H1 (cell line): Measurements from ENCODE around the gene CHRNA1. TPM values are rescaled to one million over a fixed set of nuclear protein-coding genes. Genes with fewer than 3 reads are reported as not detected.

Source experiments
- CTCF ChIA-PET: fragments of 300-600 bp; sonication (Branson Sonifier 250); formaldehyde crosslinking; loops from one replicate; lab custom pipeline; 2021; ENCODE audit not compliant: partially characterized antibody; lab: Charles Lee
- POLR2A ChIA-PET: fragments of 300-600 bp; sonication (Branson Sonifier 250); formaldehyde crosslinking; loops from one replicate; lab custom pipeline; 2021; ENCODE audit warnings: inconsistent platforms; ENCODE audit not compliant: partially characterized antibody; lab: Charles Lee
- DNase-seq, 2 experiments: peaks; one replicate each; pipeline versions ENCODE4 v3.0.0 to v3.0.0-alpha.2; 2010 to 2022; ENCODE audit warnings: low spot score in 2 of 2, low read depth in 1 of 2, mixed read lengths in 1 of 2
- FAIRE-seq: peaks from 2 replicates; lab custom pipeline; 2011; peaks lifted over from hg19 to GRCh38; lab: Jason Lieb, UNC
- H2AFZ ChIP-seq: 2 replicates; pipeline ENCODE4 v1.8.1; 2012; ENCODE audit warnings: low read length, inconsistent platforms
- H2AK5ac ChIP-seq: 2 replicates; pipeline ENCODE4 v1.6.1; 2013; ENCODE audit warnings: low read depth, low read length
- H2BK120ac ChIP-seq: replicated peaks from 2 replicates; pipeline ENCODE3; 2013; ENCODE audit warnings: low read depth, low read length, inconsistent platforms
- H2BK12ac ChIP-seq: 2 replicates; pipeline ENCODE4 v1.6.1; 2013; ENCODE audit warnings: low read depth, low read length
- H2BK15ac ChIP-seq: 2 replicates; pipeline ENCODE4 v1.6.1; 2013; ENCODE audit warnings: low read length
- H2BK20ac ChIP-seq: 2 replicates; pipeline ENCODE4 v1.6.1; 2013; ENCODE audit warnings: low read length
- H2BK5ac ChIP-seq: 2 replicates; pipeline ENCODE4 v1.6.1; 2013; ENCODE audit warnings: low read depth, low read length
- H3K14ac ChIP-seq: 2 replicates; pipeline ENCODE4 v1.6.1; 2013; ENCODE audit warnings: inconsistent platforms; ENCODE audit not compliant: insufficient read length
- H3K18ac ChIP-seq: 2 replicates; pipeline ENCODE4 v1.6.1; 2013; ENCODE audit warnings: low read length; ENCODE audit errors: extremely low read depth
- H3K23ac ChIP-seq: 2 replicates; pipeline ENCODE4 v1.6.1; 2013; ENCODE audit warnings: inconsistent platforms; ENCODE audit not compliant: insufficient read length
- H3K23me2 ChIP-seq: 2 replicates; pipeline ENCODE4 v1.6.1; 2013; ENCODE audit warnings: low read depth, low read length
- H3K27ac ChIP-seq: 2 replicates; pipeline ENCODE4 v1.6.1; 2011; ENCODE audit warnings: low read depth, low read length, inconsistent platforms
- H3K27me3 ChIP-seq, 4 experiments: replicated peaks in 1 of 4; 1 replicate in 1 of 4; 2 replicates in 3 of 4; pipeline versions ENCODE4 v1.6.1 to v1.8.1; 2011 to 2013; ENCODE audit warnings: low read length in 3 of 4, mild to moderate bottlenecking in 3 of 4, inconsistent platforms in 2 of 4, mixed read lengths in 2 of 4, moderate library complexity in 1 of 4; ENCODE audit not compliant: control insufficient read depth in 3 of 4, insufficient read depth in 3 of 4; ENCODE audit errors: extremely low read depth in 1 of 4
- H3K36me3 ChIP-seq, 4 experiments: 2 replicates each; pipeline versions ENCODE4 v1.6.1 to v1.8.1; 2011 to 2013; ENCODE audit warnings: mild to moderate bottlenecking in 4 of 4, low read length in 3 of 4, moderate library complexity in 2 of 4, control low read depth in 1 of 4, inconsistent platforms in 1 of 4; ENCODE audit not compliant: insufficient read depth in 4 of 4, control insufficient read depth in 2 of 4
- H3K4ac ChIP-seq: replicated peaks from 2 replicates; pipeline ENCODE3; 2013; ENCODE audit warnings: low read length, low read depth, mixed read lengths, inconsistent platforms; ENCODE audit not compliant: insufficient read length
- H3K4me1 ChIP-seq, 4 experiments: replicated peaks in 1 of 4; 1 replicate in 1 of 4; 2 replicates in 3 of 4; pipeline versions ENCODE4 v1.6.1 to v1.8.1; 2011 to 2013; ENCODE audit warnings: low read length in 3 of 4, inconsistent platforms in 2 of 4, mixed read lengths in 1 of 4; ENCODE audit not compliant: insufficient read depth in 4 of 4, control insufficient read depth in 3 of 4
- H3K4me2 ChIP-seq, 2 experiments: 2 replicates each; pipeline versions ENCODE4 v1.6.1 to v1.8.1; 2011 to 2013; ENCODE audit warnings: low read depth in 2 of 2, low read length in 2 of 2, control low read depth in 1 of 2, inconsistent platforms in 1 of 2, mild to moderate bottlenecking in 1 of 2; ENCODE audit not compliant: insufficient read depth in 1 of 2
- H3K4me3 ChIP-seq, 4 experiments: fragments of 200-600, 300-600 bp in 1 of 4; sonication (generic), shearing (Covaris generic), sonication (Bioruptor Twin) in 1 of 4; 2 replicates each; pipeline versions ENCODE4 v1.5.1 to v1.8.1; 2011 to 2016; ENCODE audit warnings: low read length in 4 of 4, low read depth in 3 of 4, control low read depth in 2 of 4, inconsistent platforms in 2 of 4, mild to moderate bottlenecking in 2 of 4, mixed read lengths in 1 of 4, moderate library complexity in 1 of 4; ENCODE audit not compliant: insufficient read depth in 2 of 4; ENCODE audit errors: extremely low read depth in 1 of 4
- H3K56ac ChIP-seq: replicated peaks from 2 replicates; pipeline ENCODE3; 2013; ENCODE audit warnings: low read depth, mild to moderate bottlenecking, mixed read lengths, low read length, inconsistent platforms; ENCODE audit not compliant: insufficient read length
- H3K79me1 ChIP-seq: 2 replicates; pipeline ENCODE4 v1.6.1; 2013; ENCODE audit warnings: low read depth, low read length, control low read depth
- H3K79me2 ChIP-seq, 2 experiments: 2 replicates each; pipeline versions ENCODE4 v1.6.1 to v1.8.1; 2012 to 2013; ENCODE audit warnings: low read length in 2 of 2, mild to moderate bottlenecking in 2 of 2, inconsistent platforms in 1 of 2; ENCODE audit not compliant: insufficient read depth in 2 of 2, control insufficient read depth in 1 of 2
- H3K9ac ChIP-seq, 4 experiments: replicated peaks in 1 of 4; 1 replicate in 1 of 4; 2 replicates in 3 of 4; pipeline versions ENCODE4 v1.6.1 to v1.8.1; 2011 to 2013; ENCODE audit warnings: low read depth in 3 of 4, low read length in 3 of 4, control low read depth in 2 of 4, mild to moderate bottlenecking in 2 of 4, moderate library complexity in 2 of 4, inconsistent platforms in 1 of 4; ENCODE audit errors: extremely low read depth in 1 of 4
- H3K9me3 ChIP-seq, 2 experiments: 2 replicates each; pipeline versions ENCODE4 v1.6.1 to v1.8.1; 2012 to 2013; ENCODE audit warnings: mild to moderate bottlenecking in 2 of 2, moderate library complexity in 2 of 2, control low read depth in 1 of 2, inconsistent platforms in 1 of 2, low read depth in 1 of 2, low read length in 1 of 2, mixed read lengths in 1 of 2; ENCODE audit not compliant: insufficient read depth in 2 of 2
- H4K20me1 ChIP-seq, 2 experiments: replicated peaks in 1 of 2; 2 replicates each; pipeline versions ENCODE3 to v1.8.1; 2011 to 2013; ENCODE audit warnings: inconsistent platforms in 2 of 2, low read length in 2 of 2, mild to moderate bottlenecking in 1 of 2; ENCODE audit not compliant: insufficient read depth in 2 of 2, control insufficient read depth in 1 of 2
- H4K5ac ChIP-seq: 2 replicates; pipeline ENCODE4 v1.6.1; 2013; ENCODE audit warnings: low read length, low read depth, mixed read lengths, inconsistent platforms; ENCODE audit not compliant: insufficient read length
- H4K8ac ChIP-seq: 2 replicates; pipeline ENCODE4 v1.8.0; 2013; ENCODE audit warnings: mild to moderate bottlenecking, moderate library complexity, low read length, inconsistent platforms; ENCODE audit not compliant: insufficient read depth; ENCODE audit errors: extremely low read depth
- H4K91ac ChIP-seq: replicated peaks from 2 replicates; pipeline ENCODE3; 2013; ENCODE audit warnings: low read length, mixed read lengths, inconsistent platforms; ENCODE audit not compliant: insufficient read length
- JUND ChIP-seq: IDR thresholded peaks from 2 replicates; pipeline ENCODE4 v1.6.1; 2011; ENCODE audit warnings: mild to moderate bottlenecking, improper control_type of control experiment, low read length
- SP4 ChIP-seq: IDR thresholded peaks from 2 replicates; pipeline ENCODE4 v1.6.1; 2012; ENCODE audit warnings: low read length, inconsistent platforms
- TAF7 ChIP-seq: optimal IDR thresholded peaks from 2 replicates; pipeline ENCODE3; 2011; ENCODE audit warnings: low read depth, mild to moderate bottlenecking, inconsistent platforms, low read length, moderate library complexity, borderline replicate concordance
- WGBS, 2 experiments: shearing (Covaris generic) in 1 of 2; methylation state at CpG; one replicate each; pipeline versions ENCODE4 v1.1.6 to v1.1.7; 2013 to 2015; ENCODE audit warnings: low lambda C conversion rate in 2 of 2, mixed read lengths in 2 of 2, inconsistent platforms in 1 of 2, low coverage in 1 of 2, missing lambda C conversion rate in 1 of 2; ENCODE audit not compliant: insufficient replicate concordance in 2 of 2, insufficient coverage in 1 of 2, insufficient read length in 1 of 2; ENCODE audit errors: extremely low coverage in 1 of 2, missing lambda C conversion rate in 1 of 2; 5-methylcytosine and 5-hydroxymethylcytosine counted together
- polyA plus RNA-seq, 7 experiments: library from polyadenylated mRNA; depleted of rRNA in 3 of 7; stranded (reverse) in 5 of 7; unstranded in 2 of 7; fragments of >200 nt in 5 of 7; fragments of 200-250 nt in 2 of 7; gene quantifications; 1 replicate in 5 of 7; 2 replicates in 1 of 7; 4 replicates in 1 of 7; pipeline versions ENCODE4 v1.2.1 to v1.2.3, GENCODE V29; 2011 to 2013; ENCODE audit warnings: missing spikeins in 2 of 7, mixed read lengths in 2 of 7
- total RNA-seq: library from RNA; stranded (reverse); fragmentation: NEBNext Ultra II Directional; extraction: Animal tissue kit (Norgen Biotek cat#: 25700); gene quantifications from 2 replicates; pipeline ENCODE4 v1.2.1, GENCODE V29; 2021

Gene CHRNA1
- total and polyA plus RNA-seq, 2 of the 8 experiments (the other 6 are each of a cell fraction or from before 2014, with no cell fraction given): 0.11 to 0.15 TPM

GRCh38 chr2:174722942-174723592 lies 41.2 kb downstream of the CHRNA1 start:
- H3K36me3 ChIP-seq: no peaks in the 10 kb centered on the region
- H3K23ac ChIP-seq: no peak overlapping the region
- no peak for DNase-seq
- POLR2A ChIA-PET: interaction anchor here (0.8 to 1.0 kb wide), 2 partner anchors 30 to 66 kb away, joined by 3 read pairs; no protein-coding TSS in a partner anchor
- H3K79me1 ChIP-seq: no peaks in the 10 kb centered on the region
- H3K27ac ChIP-seq: no peak overlapping the region
- H3K56ac ChIP-seq: no peak overlapping the region
- H4K8ac ChIP-seq: no peak overlapping the region
- H3K9ac ChIP-seq: no peak overlapping the region
- H4K20me1 ChIP-seq: no peaks in the 10 kb centered on the region
- no peak overlapping the region for H3K4me2 ChIP-seq
- no peaks in the 10 kb centered on the region for H3K27me3 ChIP-seq
- CTCF ChIA-PET: interaction anchor here (1.0 to 2.4 kb wide), 9 partner anchors 8 to 52 kb away, joined by 3 to 10 read pairs (median 4); no protein-coding TSS in a partner anchor
- H2AK5ac ChIP-seq: no peak overlapping the region
- no peak overlapping the region for H4K91ac ChIP-seq
- no peak overlapping the region for H3K14ac ChIP-seq
- H3K4me1 ChIP-seq: no peaks in the 10 kb centered on the region; a peak in 1 of 7 replicates
- H2BK120ac ChIP-seq: no peak overlapping the region
- no peak overlapping the region for H3K4ac ChIP-seq
- H2BK12ac ChIP-seq: no peak overlapping the region
- no peak overlapping the region for H4K5ac ChIP-seq
- no peak overlapping the region for H3K4me3 ChIP-seq
- no peak overlapping the region for H2BK20ac ChIP-seq
- no peak for FAIRE-seq
- no peaks in the 10 kb centered on the region for H3K23me2 ChIP-seq
- no peaks in the 10 kb centered on the region; a peak in 1 of 4 replicates for H3K9me3 ChIP-seq
- TF ChIP-seq SP4 (no peak), JUND (no peak), TAF7 (no peak)
- H2BK15ac ChIP-seq: no peak overlapping the region
- no peaks in the 10 kb centered on the region for H3K79me2 ChIP-seq
- no peak overlapping the region for H3K18ac ChIP-seq
- 85% methylated on average over 1 of the region's 1 CpG; no CpG with 5 or more reads in 1 of the 2 experiments for WGBS, 2 experiments
- H2AFZ ChIP-seq: no peak overlapping the region
- no peak overlapping the region for H2BK5ac ChIP-seq
